Measurements from ENCODE around the gene EPS8.

Gene EPS8

DNA sequence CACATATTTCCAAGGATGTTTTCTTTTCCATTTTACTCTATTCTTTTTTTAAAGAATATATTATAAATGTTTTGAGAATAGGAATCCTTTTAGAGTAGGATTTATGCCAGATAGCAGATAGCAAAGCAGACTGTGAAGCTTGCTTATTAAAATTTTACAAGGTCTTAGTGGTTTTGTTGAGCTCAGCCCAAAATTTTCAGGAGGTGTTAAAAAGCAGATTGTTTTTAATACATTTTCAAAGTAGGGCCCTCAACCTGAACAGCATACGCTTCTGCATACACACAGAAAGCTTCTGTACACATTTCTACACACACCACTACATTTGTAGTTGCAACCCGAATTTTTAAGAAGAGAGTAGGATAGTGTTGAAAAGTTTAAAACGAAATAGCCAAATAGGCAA lies 151.0 kb downstream of the EPS8 start:
- no peak for DNase-seq (ENCODE audit: extremely low read depth, low read depth)
- TF ChIP-seq, protein P1, sequence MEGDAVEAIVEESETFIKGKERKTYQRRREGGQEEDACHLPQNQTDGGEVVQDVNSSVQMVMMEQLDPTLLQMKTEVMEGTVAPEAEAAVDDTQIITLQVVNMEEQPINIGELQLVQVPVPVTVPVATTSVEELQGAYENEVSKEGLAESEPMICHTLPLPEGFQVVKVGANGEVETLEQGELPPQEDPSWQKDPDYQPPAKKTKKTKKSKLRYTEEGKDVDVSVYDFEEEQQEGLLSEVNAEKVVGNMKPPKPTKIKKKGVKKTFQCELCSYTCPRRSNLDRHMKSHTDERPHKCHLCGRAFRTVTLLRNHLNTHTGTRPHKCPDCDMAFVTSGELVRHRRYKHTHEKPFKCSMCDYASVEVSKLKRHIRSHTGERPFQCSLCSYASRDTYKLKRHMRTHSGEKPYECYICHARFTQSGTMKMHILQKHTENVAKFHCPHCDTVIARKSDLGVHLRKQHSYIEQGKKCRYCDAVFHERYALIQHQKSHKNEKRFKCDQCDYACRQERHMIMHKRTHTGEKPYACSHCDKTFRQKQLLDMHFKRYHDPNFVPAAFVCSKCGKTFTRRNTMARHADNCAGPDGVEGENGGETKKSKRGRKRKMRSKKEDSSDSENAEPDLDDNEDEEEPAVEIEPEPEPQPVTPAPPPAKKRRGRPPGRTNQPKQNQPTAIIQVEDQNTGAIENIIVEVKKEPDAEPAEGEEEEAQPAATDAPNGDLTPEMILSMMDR (IDR thresholded peaks at IDR 0.05; ENCODE audit: low read depth, low read length) = no peak

DNA sequence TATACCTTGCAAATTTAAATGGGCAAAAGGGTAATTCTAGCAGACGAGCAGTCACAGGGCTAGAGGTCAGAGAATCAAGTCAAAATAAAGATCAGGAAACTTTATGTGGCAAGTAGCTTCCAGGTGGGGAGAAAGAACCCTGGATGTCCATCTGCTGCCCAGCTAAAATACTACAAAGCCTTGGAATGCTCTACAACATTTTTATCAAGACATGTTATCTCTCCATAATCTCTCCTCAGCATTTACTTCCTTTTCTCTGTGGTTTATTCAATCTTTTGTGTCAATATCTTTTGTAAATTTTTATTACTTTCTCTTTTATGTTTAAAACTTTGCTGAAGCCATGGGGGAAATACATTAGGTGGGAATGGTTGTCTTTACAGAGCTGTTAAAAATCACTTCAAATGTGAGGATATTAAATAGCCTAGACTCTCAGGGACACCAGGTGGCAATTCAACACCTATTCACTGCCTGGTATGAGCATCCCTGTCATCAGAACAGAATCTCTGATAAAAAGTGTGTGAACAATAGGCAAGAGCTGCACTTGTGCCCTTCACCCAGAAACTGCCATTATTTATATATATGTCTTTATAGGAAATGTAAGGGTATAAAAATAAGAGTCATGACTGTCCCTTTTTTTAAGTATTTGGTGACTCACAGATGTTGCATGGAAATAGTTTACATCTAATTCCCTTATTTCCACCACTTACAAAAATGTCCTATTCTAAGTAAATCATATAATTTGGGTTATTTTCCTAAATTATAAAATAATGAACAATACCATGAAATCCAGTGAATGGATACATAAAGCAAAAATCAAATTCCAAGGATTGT lies 152.9 kb downstream of the EPS8 start:
- TF ChIP-seq, protein P1 (IDR thresholded peaks at IDR 0.05; ENCODE audit: low read depth, low read length) = no peak
- no peak for DNase-seq (ENCODE audit: extremely low read depth, low read depth)

DNA sequence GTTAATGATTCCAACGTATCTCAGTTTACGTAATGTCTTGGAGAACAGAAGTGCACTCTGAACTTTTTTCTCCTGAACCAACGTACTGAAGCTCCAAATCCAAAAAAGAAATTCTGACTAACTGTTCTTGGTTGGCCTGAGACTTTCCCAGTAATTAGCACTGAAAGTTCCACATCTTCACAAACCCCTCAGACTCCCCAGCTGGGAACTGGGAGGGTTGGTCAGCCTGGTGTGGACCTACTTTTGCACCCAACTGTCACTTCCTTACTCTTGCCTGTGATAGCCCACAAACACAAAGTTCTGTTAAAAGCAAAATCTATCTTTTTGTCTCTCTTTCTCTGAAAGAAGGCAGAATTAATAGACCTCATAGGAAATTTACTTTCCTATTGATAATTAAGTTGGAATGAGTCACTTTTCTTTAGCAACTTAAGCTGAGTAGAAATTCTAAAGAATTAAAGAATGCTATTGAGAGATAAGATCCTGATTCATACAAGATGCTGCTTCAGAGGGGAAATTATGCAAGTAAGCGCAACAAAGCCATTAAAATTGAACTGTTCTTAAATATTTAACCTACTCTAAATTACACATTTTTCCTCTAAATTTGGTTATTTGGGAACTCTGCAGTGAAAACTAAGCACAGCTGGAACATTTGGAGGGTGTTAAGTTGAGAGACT lies 155.0 kb downstream of the EPS8 start:
- TF ChIP-seq, protein P1 (IDR thresholded peaks at IDR 0.05; ENCODE audit: low read depth, low read length) = no peak
- no peak for DNase-seq (ENCODE audit: extremely low read depth, low read depth)

DNA sequence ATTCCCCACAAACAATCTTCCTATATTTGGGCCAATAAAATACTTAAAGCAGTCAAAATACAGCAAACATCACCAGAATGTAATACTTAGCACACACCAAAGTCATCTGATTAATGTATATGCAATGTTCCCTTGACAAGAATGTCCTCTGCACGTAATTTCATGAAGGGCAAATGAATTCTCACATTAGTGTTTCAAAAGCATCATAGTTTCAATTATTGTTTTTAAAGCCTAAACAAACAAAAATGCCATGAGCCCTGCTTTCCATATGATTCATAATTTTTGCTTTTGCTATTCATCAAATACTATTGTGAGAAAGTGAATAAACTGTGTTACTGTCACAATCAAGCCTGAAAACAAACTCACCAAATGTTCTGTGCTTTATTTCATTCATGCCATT lies 156.0 kb downstream of the EPS8 start:
- TF ChIP-seq, protein P1 (IDR thresholded peaks at IDR 0.05; ENCODE audit: low read depth, low read length) = no peak
- no peak for DNase-seq (ENCODE audit: extremely low read depth, low read depth)

DNA sequence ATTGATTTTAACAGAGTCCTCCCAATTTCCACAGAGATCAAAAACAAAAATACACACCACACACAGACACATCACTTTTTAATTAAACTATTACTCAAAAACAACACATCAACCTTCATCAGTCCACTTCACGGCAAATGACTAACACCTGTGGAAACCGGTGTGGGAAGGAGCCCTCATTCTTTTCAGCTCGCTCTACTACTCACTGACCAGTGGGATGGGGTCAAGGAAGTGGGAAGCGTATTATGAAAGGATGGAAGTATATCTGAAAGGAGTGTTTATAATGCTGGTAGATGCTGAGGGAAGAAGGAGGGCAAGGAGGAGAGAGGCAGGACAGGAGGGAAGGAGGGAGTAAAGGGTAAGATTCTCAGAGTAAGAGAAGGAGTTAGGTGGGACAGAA lies 156.5 kb downstream of the EPS8 start:
- TF ChIP-seq, protein P1 (IDR thresholded peaks at IDR 0.05; ENCODE audit: low read depth, low read length) = no peak
- DNase-seq (ENCODE audit: extremely low read depth, low read depth) = no peak

DNA sequence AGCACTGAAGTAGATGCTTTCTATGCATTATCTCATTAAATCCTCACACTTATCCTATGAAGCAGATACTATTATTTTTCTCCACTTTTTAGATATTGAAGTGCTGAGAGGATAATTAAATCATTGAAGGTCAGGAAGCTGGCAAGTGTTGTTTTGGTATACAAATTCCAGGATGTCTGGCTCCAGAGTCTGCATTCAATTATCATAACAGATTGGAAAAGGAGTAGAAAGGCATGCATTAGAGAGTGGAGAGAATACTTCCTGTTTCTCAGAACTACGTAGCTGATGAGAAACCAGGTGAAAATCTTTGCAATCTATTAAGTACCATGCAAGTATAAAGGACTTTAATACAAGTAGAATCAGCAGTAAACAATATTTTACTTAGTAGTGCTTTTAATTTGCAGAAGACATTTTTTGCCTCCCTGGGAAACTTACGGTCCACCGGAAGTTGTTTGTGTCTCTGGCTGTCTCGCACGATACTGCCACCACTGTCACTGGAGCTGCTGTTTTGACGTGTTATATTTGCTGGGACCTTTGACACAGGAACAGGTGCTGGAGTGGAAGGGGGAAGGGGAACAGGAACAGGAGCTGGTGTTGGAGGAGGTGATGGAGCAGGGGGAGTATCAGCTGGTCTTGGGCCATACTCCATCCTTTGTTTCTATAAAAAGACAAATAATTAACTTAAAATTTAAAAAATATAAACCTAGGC lies 158.0 kb downstream of the EPS8 start:
- DNase-seq (ENCODE audit: extremely low read depth, low read depth) = no peak

More for the DNA sequence above, 158.0 kb downstream of the EPS8 start:
- TF ChIP-seq, protein P1 (IDR thresholded peaks at IDR 0.05; ENCODE audit: low read depth, low read length) = no peak
